ENCODE data around the gene LMTK2. TPM values are rescaled to one million over a fixed set of nuclear protein-coding genes. Genes with fewer than 3 reads are reported as not detected.

Gene LMTK2
- total RNA-seq, 1 experiment from 2014 or later, result 17.8 TPM

DNA sequence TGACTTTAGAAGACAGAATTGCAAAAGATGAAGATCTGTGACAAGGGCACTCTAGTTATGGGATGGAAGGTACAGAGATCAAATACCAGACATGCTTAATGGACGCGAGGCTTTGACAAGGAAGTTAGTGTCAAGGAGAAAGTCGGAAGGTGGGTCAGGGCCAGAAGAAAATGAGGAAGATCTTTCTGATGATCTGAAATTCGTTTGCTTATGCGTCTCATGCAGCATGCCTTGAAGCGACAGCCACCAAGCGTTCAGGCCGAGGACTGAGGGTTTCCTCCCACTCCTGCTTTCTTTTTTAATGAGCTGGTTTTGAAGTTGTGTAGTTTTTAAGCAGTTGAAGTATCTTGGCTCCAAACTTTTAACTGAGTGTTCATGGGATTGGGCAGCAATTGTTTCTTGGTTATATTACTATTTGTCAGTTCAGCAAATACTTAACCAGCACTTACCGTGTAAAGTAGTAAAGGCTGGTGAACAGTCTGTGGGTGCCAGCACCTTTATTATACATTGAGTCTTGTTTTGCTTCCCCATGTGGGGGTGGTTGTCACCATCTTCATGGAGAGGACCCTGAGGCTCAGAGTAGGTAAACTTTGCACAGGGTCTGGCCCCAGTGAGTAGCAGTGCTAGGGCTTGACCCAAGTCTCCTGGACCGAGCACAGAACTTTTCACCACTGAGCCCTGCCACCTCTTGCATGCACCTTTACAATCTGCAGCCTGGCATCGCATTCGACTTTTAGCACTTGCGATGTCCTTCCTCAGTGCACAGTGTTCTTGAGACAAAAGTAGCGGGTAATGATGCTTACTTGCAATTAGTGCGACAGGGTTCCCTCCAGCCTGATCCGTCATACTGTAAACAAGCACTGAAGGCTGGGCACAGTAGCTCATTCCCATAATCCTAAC is 90.3 kb downstream of the LMTK2 start:
- Histone ChIP-seq H3K4me3 (replicated peaks in 1 of 2; ENCODE audit: low read depth in 1 of 2, low read length in 2 of 2) (no peak overlapping the region), H3K9ac (ENCODE audit: low read length) (no peak overlapping the region), H3K9me2 (ENCODE audit: insufficient read depth) (no peaks in the 10 kb centered on the region), H3K79me2 (ENCODE audit: insufficient read depth, low read length) (peaks cover 7% of the 10 kb centered on the region; the same call in 1 of the 2 replicates), H3K4me2 (ENCODE audit: low read length) (no peak overlapping the region), H3K9me3 (ENCODE audit: control insufficient read depth in 1 of 2, insufficient read depth in 1 of 2, low read depth in 1 of 2, low read length in 2 of 2) (no peaks in the 10 kb centered on the region), H3K27ac (ENCODE audit: low read depth, low read length) (no peak overlapping the region), H4K20me1 (ENCODE audit: insufficient read depth) (no peaks in the 10 kb centered on the region), H3K4me1 (ENCODE audit: control insufficient read depth in 1 of 2, insufficient read depth in 2 of 2, low read length in 2 of 2) (no peaks in the 10 kb centered on the region), H3K27me3 (ENCODE audit: insufficient read depth, low read length) (no peaks in the 10 kb centered on the region), H3K36me3 (ENCODE audit: control insufficient read depth in 1 of 2, insufficient read depth in 2 of 2, low read length in 2 of 2) (peaks cover 0 to 4% of the 10 kb centered on the region in 2 experiments; a peak in 1 of 4 replicates), H2AFZ (ENCODE audit: low read depth, low read length, poor library complexity, severe bottlenecking) (no peak overlapping the region)
- POLR2A ChIA-PET, result no interaction called here
- TF ChIP-seq ZNF274 (IDR thresholded peaks at IDR 0.05; ENCODE audit: low read depth, low read length) (no peak), YY1 (IDR thresholded peaks at IDR 0.05; ENCODE audit: extremely low read depth, insufficient replicate concordance, low read depth, low read length) (no peak), EZH2 (IDR thresholded peaks at IDR 0.05) (no peak), FOSL1 (IDR thresholded peaks at IDR 0.05; ENCODE audit: low read depth) (no peak), SIN3A (IDR thresholded peaks at IDR 0.05; ENCODE audit: low read depth) (no peak), POLR2AphosphoS5 (IDR thresholded peaks at IDR 0.05; ENCODE audit: low read depth, low read length) (no peak), RAD21 (IDR thresholded peaks at IDR 0.05; ENCODE audit: low read depth) (no peak), CBX3 (IDR thresholded peaks at IDR 0.05; ENCODE audit: low read depth) (no peak), JUND (IDR thresholded peaks at IDR 0.05) (no peak), ELF1 (IDR thresholded peaks at IDR 0.05; ENCODE audit: borderline replicate concordance, low read depth) (no peak), EGR1 (IDR thresholded peaks at IDR 0.05; ENCODE audit: low read depth) (no peak), TCF7L2 (IDR thresholded peaks at IDR 0.05; ENCODE audit: borderline replicate concordance, extremely low read depth, insufficient read depth, insufficient read length) (no peak)
- TF ChIP-seq, protein P1, sequence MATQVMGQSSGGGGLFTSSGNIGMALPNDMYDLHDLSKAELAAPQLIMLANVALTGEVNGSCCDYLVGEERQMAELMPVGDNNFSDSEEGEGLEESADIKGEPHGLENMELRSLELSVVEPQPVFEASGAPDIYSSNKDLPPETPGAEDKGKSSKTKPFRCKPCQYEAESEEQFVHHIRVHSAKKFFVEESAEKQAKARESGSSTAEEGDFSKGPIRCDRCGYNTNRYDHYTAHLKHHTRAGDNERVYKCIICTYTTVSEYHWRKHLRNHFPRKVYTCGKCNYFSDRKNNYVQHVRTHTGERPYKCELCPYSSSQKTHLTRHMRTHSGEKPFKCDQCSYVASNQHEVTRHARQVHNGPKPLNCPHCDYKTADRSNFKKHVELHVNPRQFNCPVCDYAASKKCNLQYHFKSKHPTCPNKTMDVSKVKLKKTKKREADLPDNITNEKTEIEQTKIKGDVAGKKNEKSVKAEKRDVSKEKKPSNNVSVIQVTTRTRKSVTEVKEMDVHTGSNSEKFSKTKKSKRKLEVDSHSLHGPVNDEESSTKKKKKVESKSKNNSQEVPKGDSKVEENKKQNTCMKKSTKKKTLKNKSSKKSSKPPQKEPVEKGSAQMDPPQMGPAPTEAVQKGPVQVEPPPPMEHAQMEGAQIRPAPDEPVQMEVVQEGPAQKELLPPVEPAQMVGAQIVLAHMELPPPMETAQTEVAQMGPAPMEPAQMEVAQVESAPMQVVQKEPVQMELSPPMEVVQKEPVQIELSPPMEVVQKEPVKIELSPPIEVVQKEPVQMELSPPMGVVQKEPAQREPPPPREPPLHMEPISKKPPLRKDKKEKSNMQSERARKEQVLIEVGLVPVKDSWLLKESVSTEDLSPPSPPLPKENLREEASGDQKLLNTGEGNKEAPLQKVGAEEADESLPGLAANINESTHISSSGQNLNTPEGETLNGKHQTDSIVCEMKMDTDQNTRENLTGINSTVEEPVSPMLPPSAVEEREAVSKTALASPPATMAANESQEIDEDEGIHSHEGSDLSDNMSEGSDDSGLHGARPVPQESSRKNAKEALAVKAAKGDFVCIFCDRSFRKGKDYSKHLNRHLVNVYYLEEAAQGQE (IDR thresholded peaks at IDR 0.05; ENCODE audit: low read depth), result no peak
- TF ChIP-seq, protein P2, sequence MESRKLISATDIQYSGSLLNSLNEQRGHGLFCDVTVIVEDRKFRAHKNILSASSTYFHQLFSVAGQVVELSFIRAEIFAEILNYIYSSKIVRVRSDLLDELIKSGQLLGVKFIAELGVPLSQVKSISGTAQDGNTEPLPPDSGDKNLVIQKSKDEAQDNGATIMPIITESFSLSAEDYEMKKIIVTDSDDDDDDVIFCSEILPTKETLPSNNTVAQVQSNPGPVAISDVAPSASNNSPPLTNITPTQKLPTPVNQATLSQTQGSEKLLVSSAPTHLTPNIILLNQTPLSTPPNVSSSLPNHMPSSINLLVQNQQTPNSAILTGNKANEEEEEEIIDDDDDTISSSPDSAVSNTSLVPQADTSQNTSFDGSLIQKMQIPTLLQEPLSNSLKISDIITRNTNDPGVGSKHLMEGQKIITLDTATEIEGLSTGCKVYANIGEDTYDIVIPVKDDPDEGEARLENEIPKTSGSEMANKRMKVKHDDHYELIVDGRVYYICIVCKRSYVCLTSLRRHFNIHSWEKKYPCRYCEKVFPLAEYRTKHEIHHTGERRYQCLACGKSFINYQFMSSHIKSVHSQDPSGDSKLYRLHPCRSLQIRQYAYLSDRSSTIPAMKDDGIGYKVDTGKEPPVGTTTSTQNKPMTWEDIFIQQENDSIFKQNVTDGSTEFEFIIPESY (IDR thresholded peaks at IDR 0.05; ENCODE audit: extremely low read depth, insufficient replicate concordance, low read length), result no peak
- TF ChIP-seq, protein P3, sequence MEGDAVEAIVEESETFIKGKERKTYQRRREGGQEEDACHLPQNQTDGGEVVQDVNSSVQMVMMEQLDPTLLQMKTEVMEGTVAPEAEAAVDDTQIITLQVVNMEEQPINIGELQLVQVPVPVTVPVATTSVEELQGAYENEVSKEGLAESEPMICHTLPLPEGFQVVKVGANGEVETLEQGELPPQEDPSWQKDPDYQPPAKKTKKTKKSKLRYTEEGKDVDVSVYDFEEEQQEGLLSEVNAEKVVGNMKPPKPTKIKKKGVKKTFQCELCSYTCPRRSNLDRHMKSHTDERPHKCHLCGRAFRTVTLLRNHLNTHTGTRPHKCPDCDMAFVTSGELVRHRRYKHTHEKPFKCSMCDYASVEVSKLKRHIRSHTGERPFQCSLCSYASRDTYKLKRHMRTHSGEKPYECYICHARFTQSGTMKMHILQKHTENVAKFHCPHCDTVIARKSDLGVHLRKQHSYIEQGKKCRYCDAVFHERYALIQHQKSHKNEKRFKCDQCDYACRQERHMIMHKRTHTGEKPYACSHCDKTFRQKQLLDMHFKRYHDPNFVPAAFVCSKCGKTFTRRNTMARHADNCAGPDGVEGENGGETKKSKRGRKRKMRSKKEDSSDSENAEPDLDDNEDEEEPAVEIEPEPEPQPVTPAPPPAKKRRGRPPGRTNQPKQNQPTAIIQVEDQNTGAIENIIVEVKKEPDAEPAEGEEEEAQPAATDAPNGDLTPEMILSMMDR (IDR thresholded peaks at IDR 0.05 in 2 of 3, conservative IDR thresholded peaks at IDR 0.05 in 1 of 3; ENCODE audit: borderline replicate concordance in 1 of 3, insufficient read depth in 1 of 3, low read depth in 2 of 3, low read length in 2 of 3), result no peak
- TF ChIP-seq, protein P4, sequence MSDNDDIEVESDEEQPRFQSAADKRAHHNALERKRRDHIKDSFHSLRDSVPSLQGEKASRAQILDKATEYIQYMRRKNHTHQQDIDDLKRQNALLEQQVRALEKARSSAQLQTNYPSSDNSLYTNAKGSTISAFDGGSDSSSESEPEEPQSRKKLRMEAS (IDR thresholded peaks at IDR 0.05), result no peak
- TF ChIP-seq, protein P5, sequence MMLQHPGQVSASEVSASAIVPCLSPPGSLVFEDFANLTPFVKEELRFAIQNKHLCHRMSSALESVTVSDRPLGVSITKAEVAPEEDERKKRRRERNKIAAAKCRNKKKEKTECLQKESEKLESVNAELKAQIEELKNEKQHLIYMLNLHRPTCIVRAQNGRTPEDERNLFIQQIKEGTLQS (IDR thresholded peaks at IDR 0.05), result no peak
- ATAC-seq, result no peak
- RAD21 ChIA-PET (ENCODE audit: low non-redundant PET in 1 of 2, low total read pairs in 2 of 2, uncharacterized antibody in 2 of 2, unreplicated experiment in 2 of 2), result no interaction called here
- CTCF ChIA-PET, result no interaction called here
- intact Hi-C loops (cut with micrococcal nuclease), result no loop called here
- DNase-seq (ENCODE audit: low read depth, low spot score), result no peak
- BruUV-seq (replicated peaks), result no TSS peak

Measured in HCT116 (cell line).